B cell (primary cell): ENCODE measurements around the gene MFN1. TPM values are rescaled to one million over a fixed set of nuclear protein-coding genes. Genes with fewer than 3 reads are reported as not detected.

Experiments used
- ATAC-seq: fragments of 200-7000 bp; cut with Tn5 transposase; one replicate; pipeline ENCODE4 v1.10.0; 2021; ENCODE audit warnings: low read depth, mild to moderate bottlenecking, moderate number of reproducible peaks, moderate library complexity
- CTCF ChIA-PET: fragments of 350-600 bp; sonication (Branson Sonifier 250); formaldehyde crosslinking; loops from one replicate; lab custom pipeline; 2021; ENCODE audit warnings: antibody characterized with exemption, inconsistent platforms; lab: Charles Lee
- POLR2A ChIA-PET: fragments of 350-600 bp; sonication (Branson Sonifier 250); formaldehyde crosslinking; loops from one replicate; lab custom pipeline; 2021; ENCODE audit warnings: antibody characterized with exemption; lab: Charles Lee
- DNase-seq: peaks from one replicate; pipeline ENCODE4 v3.0.0; 2013
- H2AFZ ChIP-seq: 2 replicates; pipeline ENCODE4 v1.6.1; 2012; ENCODE audit warnings: mild to moderate bottlenecking, low read depth, low read length; ENCODE audit not compliant: insufficient read depth, poor library complexity, severe bottlenecking
- H3K27ac ChIP-seq, 2 donors: 1 replicate in 1 of 2; 2 replicates in 1 of 2; pipeline ENCODE4 v1.5.1; 2012 to 2013; ENCODE audit warnings: low read length in 2 of 2, mild to moderate bottlenecking in 2 of 2, moderate library complexity in 1 of 2
- H3K27me3 ChIP-seq, 4 experiments: fragments of 200-600 bp in 1 of 4; sonication (generic) in 1 of 4; replicated peaks in 1 of 4; 1 replicate in 2 of 4; 2 replicates in 2 of 4; pipeline versions ENCODE4 v1.6.1 to v1.7.0; 2013 to 2016; ENCODE audit warnings: low read length in 3 of 4, mild to moderate bottlenecking in 2 of 4, mixed read lengths in 1 of 4, moderate library complexity in 1 of 4; ENCODE audit not compliant: insufficient read depth in 4 of 4, control insufficient read depth in 3 of 4; ENCODE audit errors: control extremely low read depth in 1 of 4
- H3K36me3 ChIP-seq, 2 experiments: replicated peaks in 1 of 2; 1 replicate in 1 of 2; 2 replicates in 1 of 2; pipeline versions ENCODE4 v1.6.1 to v1.7.1; 2013; ENCODE audit warnings: low read length in 1 of 2; ENCODE audit not compliant: insufficient read depth in 2 of 2, control insufficient read depth in 1 of 2; ENCODE audit errors: control extremely low read depth in 1 of 2, extremely low read depth in 1 of 2
- H3K4me1 ChIP-seq, 2 donors: fragments of 200-600 bp in 1 of 2; sonication (generic) in 1 of 2; 1 replicate in 1 of 2; 2 replicates in 1 of 2; pipeline versions ENCODE4 v1.5.1 to v1.6.1; 2013 to 2017; ENCODE audit warnings: low read length in 2 of 2; ENCODE audit not compliant: control insufficient read depth in 2 of 2, insufficient read depth in 2 of 2
- H3K4me2 ChIP-seq: replicated peaks from 2 replicates; pipeline ENCODE3; 2012; ENCODE audit warnings: mild to moderate bottlenecking, low read depth, low read length; ENCODE audit not compliant: poor library complexity, severe bottlenecking
- H3K4me3 ChIP-seq, 5 experiments: fragments of 200-600 bp in 1 of 5; sonication (generic) in 1 of 5; 1 replicate in 3 of 5; 2 replicates in 2 of 5; pipeline versions ENCODE4 v1.5.1 to v1.7.0; 2011 to 2016; ENCODE audit warnings: low read length in 4 of 5, mild to moderate bottlenecking in 4 of 5, low read depth in 2 of 5, control low read depth in 1 of 5, moderate library complexity in 1 of 5; ENCODE audit not compliant: insufficient read depth in 1 of 5; ENCODE audit errors: control extremely low read depth in 1 of 5, extremely low read depth in 1 of 5
- H3K79me2 ChIP-seq: fragments of 200-600 bp; sonication (generic); one replicate; pipeline ENCODE4 v1.6.0; 2016; ENCODE audit warnings: low read length; ENCODE audit not compliant: control insufficient read depth, insufficient read depth
- H3K9ac ChIP-seq: fragments of 200-600 bp; sonication (generic); 2 replicates; pipeline ENCODE4 v1.6.1; 2017; ENCODE audit warnings: mild to moderate bottlenecking, low read length, moderate library complexity
- H3K9me3 ChIP-seq, 3 donors: one replicate each; pipeline versions ENCODE4 v1.6.1 to v1.7.1; 2013; ENCODE audit warnings: low read length in 2 of 3; ENCODE audit not compliant: control insufficient read depth in 2 of 3, insufficient read depth in 1 of 3; ENCODE audit errors: control extremely low read depth in 1 of 3
- H4K20me1 ChIP-seq: 2 replicates; pipeline ENCODE4 v1.6.0; 2012; ENCODE audit warnings: mild to moderate bottlenecking, low read length; ENCODE audit not compliant: insufficient read depth, control insufficient read depth, poor library complexity, severe bottlenecking
- H3K27ac Mint-ChIP-seq: one replicate; pipeline ENCODE4 v1.8.0; 2021; ENCODE audit warnings: mixed read lengths
- H3K27me3 Mint-ChIP-seq: one replicate; pipeline ENCODE4 v1.8.0; 2021; ENCODE audit warnings: mixed read lengths
- H3K4me1 Mint-ChIP-seq: one replicate; pipeline ENCODE4 v1.8.0; 2021; ENCODE audit warnings: mixed read lengths
- H3K4me3 Mint-ChIP-seq: one replicate; pipeline ENCODE4 v1.8.0; 2021; ENCODE audit warnings: mixed read lengths
- H3K9me3 Mint-ChIP-seq: one replicate; pipeline ENCODE4 v1.8.0; 2022; ENCODE audit warnings: mixed read lengths; ENCODE audit not compliant: insufficient read depth
- CTCF ChIP-seq: fragments of 200-600 bp; IDR thresholded peaks from one replicate; pipeline ENCODE4 v1.8.0; 2022; ENCODE audit warnings: antibody characterized with exemption, mild to moderate bottlenecking
- EZH2 ChIP-seq: IDR thresholded peaks from 2 replicates; pipeline ENCODE4 v1.6.1; 2012; ENCODE audit warnings: borderline replicate concordance, low read depth, mild to moderate bottlenecking, moderate library complexity, low read length; ENCODE audit not compliant: insufficient read depth, poor library complexity, severe bottlenecking
- WGBS: methylation state at CpG from one replicate; pipeline ENCODE4 v1.1.5; 2013; ENCODE audit warnings: missing lambda C conversion rate; ENCODE audit not compliant: insufficient coverage; 5-methylcytosine and 5-hydroxymethylcytosine counted together
- intact Hi-C: fragments of 100-400 bp; cut with micrococcal nuclease; formaldehyde crosslinking; loops from one replicate; pipeline ENCODE4 v1.10.0; 2022
- polyA plus RNA-seq: library from polyadenylated mRNA; depleted of rRNA; stranded (reverse); fragments of >200 nt; gene quantifications from 2 replicates; pipeline ENCODE4 v1.2.3, GENCODE V29; 2012
- total RNA-seq, 2 donors: library from RNA; stranded (reverse); fragments of 120-200 nt in 1 of 2; gene quantifications; 1 replicate in 1 of 2; 2 replicates in 1 of 2; pipeline versions ENCODE4 v1.2.3 to v1.2.4, GENCODE V29; 2013 to 2022

Gene MFN1
- total and polyA plus RNA-seq, 2 donors (not counting 1 experiment from before 2014, with no cell fraction given) = 26.0 to 108 TPM

DNA sequence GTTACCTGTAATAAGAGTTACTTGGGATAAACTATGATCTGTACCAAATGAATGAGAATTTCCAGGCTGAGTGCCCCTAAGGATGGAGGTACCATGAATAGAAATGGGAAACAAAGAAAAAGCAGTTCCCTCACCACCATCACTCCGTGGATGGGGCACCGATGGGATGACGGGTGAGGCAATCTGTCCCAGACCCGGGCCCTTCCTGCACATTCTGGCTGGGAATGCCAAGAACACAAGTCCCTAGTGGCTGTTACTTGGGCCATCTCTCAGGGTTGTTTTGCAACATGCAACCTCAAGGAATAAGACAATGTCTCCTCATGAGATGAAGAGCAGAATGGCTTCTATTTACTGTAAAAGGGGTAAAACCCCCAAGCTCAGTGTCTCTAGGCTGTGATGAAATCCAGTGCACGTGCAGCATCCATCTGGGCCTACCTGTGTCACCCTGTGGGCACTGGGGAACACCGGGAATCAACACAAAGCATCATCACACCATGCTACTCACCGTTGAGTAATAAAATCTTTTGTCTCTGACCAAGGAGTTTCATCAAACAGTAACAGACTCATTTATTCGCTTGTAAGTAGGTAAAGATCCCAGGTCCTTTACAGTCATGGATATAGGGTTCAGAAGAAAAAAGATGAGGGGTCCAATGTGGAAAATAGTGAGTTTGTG is 81.5 kb downstream of the MFN1 start:
- Histone ChIP-seq H3K27me3 (no peaks in the 10 kb centered on the region), H3K79me2 (peaks cover 82% of the 10 kb centered on the region), H3K9ac (no peak overlapping the region), H3K4me1 (peaks cover 23 to 31% of the 10 kb centered on the region in 2 donors), H3K27ac (no peak overlapping the region), H3K4me2 (no peak overlapping the region), H3K4me3 (no peak overlapping the region), H4K20me1 (peaks cover 24% of the 10 kb centered on the region), H2AFZ (no peak overlapping the region), H3K9me3 (no peaks in the 10 kb centered on the region), H3K36me3 (peaks cover 7 to 18% of the 10 kb centered on the region in 2 experiments)
- DNase-seq (no peak), ATAC-seq (no peak)
- no peak for TF ChIP-seq EZH2
- no peak for TF ChIP-seq CTCF
- ChIA-PET POLR2A (no interaction called here), CTCF (interaction anchor here (0.9 kb wide), 1 partner anchor 10 kb away, joined by 3 read pairs; no protein-coding TSS in a partner anchor)
- Mint-ChIP-seq H3K4me3 (no peak overlapping the region), H3K27ac (no peak overlapping the region), H3K9me3 (no peaks in the 10 kb centered on the region), H3K27me3 (no peaks in the 10 kb centered on the region), H3K4me1 (peaks cover 44% of the 10 kb centered on the region)
- intact Hi-C loops = no loop called here
- WGBS = 99% methylated on average over 5 of the region's 8 CpGs

GRCh38 chr3:179430277-179430870 is 82.9 kb downstream of the MFN1 start:
- H4K20me1 ChIP-seq = peaks cover 24% of the 10 kb centered on the region
- DNase-seq (no peak), ATAC-seq (no peak)
- ChIA-PET POLR2A (no interaction called here), CTCF (interaction anchor here (0.9 to 2.6 kb wide), 4 partner anchors 8 to 131 kb away, joined by 3 to 6 read pairs (median 4); partner anchors contain the start of gene ACTL6A)
- 100% methylated on average over 1 of the region's 2 CpGs for WGBS
- H3K4me1 ChIP-seq = peaks cover 23 to 32% of the 10 kb centered on the region in 2 donors
- intact Hi-C loops = loop anchor here (5.0 to 10.0 kb wide), 4 partner anchors 37 to 413 kb away; partner anchors contain the start of gene MFN1
- no peak overlapping the region for H3K9ac ChIP-seq
- Mint-ChIP-seq H3K9me3 (no peaks in the 10 kb centered on the region), H3K4me1 (peaks cover 50% of the 10 kb centered on the region), H3K27ac (no peak overlapping the region), H3K4me3 (no peak overlapping the region), H3K27me3 (no peaks in the 10 kb centered on the region)
- H3K36me3 ChIP-seq = peaks cover 0 to 7% of the 10 kb centered on the region in 2 experiments
- no peak overlapping the region for H3K4me2 ChIP-seq
- H3K4me3 ChIP-seq = no peak overlapping the region
- no peak overlapping the region for H3K27ac ChIP-seq
- no peaks in the 10 kb centered on the region for H3K27me3 ChIP-seq
- peaks cover 95% of the 10 kb centered on the region for H3K79me2 ChIP-seq
- H3K9me3 ChIP-seq = no peaks in the 10 kb centered on the region
- no peak overlapping the region for H2AFZ ChIP-seq
- no peak for TF ChIP-seq EZH2
- TF ChIP-seq CTCF = no peak
